Peyer's patch (tissue), 4 donors: ENCODE data around the gene FHIP2A. TPM values are rescaled to one million over a fixed set of nuclear protein-coding genes. Genes with fewer than 3 reads are reported as not detected.

ENCODE experiments used
- DNase-seq, 3 donors: peaks; one replicate each; pipeline ENCODE4 v3.0.0-alpha.2; 2017 to 2019
- H3K27ac ChIP-seq, 4 donors: fragments of 200-600 bp; sonication (generic); one replicate each; pipeline ENCODE4 v1.5.1; 2016 to 2019
- H3K27me3 ChIP-seq, 2 donors: fragments of 200-600 bp; sonication (generic); one replicate each; pipeline ENCODE4 v1.5.1; 2019
- H3K36me3 ChIP-seq, 3 donors: fragments of 200-600 bp; sonication (generic); one replicate each; pipeline ENCODE4 v1.5.1; 2016 to 2019
- H3K4me1 ChIP-seq, 4 donors: fragments of 200-600 bp; sonication (generic); one replicate each; pipeline ENCODE4 v1.5.1; 2016 to 2019
- H3K4me3 ChIP-seq, 4 donors: fragments of 200-600 bp; sonication (generic); 1 replicate in 3 of 4; 2 replicates in 1 of 4; pipeline ENCODE4 v1.5.1; 2016 to 2019; ENCODE audit warnings: mild to moderate bottlenecking in 1 of 4
- H3K9me3 ChIP-seq, 4 donors: fragments of 200-600 bp; sonication (generic); one replicate each; pipeline ENCODE4 v1.5.1; 2016 to 2019; ENCODE audit warnings: mild to moderate bottlenecking in 1 of 4
- POLR2A ChIP-seq, 2 donors: fragments of 450-650 bp; IDR thresholded peaks; one replicate each; pipeline ENCODE4 v1.5.1; 2017; ENCODE audit warnings: antibody characterized with exemption in 2 of 2, mild to moderate bottlenecking in 2 of 2, moderate library complexity in 2 of 2
- total RNA-seq, 4 donors: library from RNA; depleted of rRNA; stranded (reverse); fragments of >200 nt; gene quantifications; one replicate each; pipeline ENCODE4 v1.1.0, GENCODE V29; 2016
- TF ChIP-seq, protein P1 (sequence below), 6 experiments: fragments of 450-650 bp in 4 of 6; fragments of 200-600 bp in 2 of 6; sonication (generic) in 1 of 6; IDR thresholded peaks; one replicate each; pipeline ENCODE4 v1.5.1; 2017 to 2019; ENCODE audit warnings: antibody characterized with exemption in 6 of 6, mild to moderate bottlenecking in 3 of 6, moderate library complexity in 1 of 6

Gene FHIP2A
- total RNA-seq, 4 donors from 2014 or later: 21.9 to 30.2 (median 26.8) TPM

- no peaks in the 10 kb centered on the region for H3K9me3 ChIP-seq
- H3K27ac ChIP-seq: peak overlapping the region; percentile 91 to 99 (median 96)
- no peak for TF ChIP-seq POLR2A (IDR thresholded peaks at IDR 0.05)
- TF ChIP-seq, protein P1, sequence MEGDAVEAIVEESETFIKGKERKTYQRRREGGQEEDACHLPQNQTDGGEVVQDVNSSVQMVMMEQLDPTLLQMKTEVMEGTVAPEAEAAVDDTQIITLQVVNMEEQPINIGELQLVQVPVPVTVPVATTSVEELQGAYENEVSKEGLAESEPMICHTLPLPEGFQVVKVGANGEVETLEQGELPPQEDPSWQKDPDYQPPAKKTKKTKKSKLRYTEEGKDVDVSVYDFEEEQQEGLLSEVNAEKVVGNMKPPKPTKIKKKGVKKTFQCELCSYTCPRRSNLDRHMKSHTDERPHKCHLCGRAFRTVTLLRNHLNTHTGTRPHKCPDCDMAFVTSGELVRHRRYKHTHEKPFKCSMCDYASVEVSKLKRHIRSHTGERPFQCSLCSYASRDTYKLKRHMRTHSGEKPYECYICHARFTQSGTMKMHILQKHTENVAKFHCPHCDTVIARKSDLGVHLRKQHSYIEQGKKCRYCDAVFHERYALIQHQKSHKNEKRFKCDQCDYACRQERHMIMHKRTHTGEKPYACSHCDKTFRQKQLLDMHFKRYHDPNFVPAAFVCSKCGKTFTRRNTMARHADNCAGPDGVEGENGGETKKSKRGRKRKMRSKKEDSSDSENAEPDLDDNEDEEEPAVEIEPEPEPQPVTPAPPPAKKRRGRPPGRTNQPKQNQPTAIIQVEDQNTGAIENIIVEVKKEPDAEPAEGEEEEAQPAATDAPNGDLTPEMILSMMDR (IDR thresholded peaks at IDR 0.05): no peak
- H3K4me3 ChIP-seq: peak overlapping the region; percentile 87 to 99 (median 94)
- no peaks in the 10 kb centered on the region for H3K27me3 ChIP-seq
- DNase-seq: peak; percentile 19 to 66 (median 56)
- peaks cover 0 to 23% (median 3%) of the 10 kb centered on the region in 4 donors for H3K4me1 ChIP-seq
- H3K36me3 ChIP-seq: no peaks in the 10 kb centered on the region
Observed at GRCh38 chr10:114822444-114823076, 980 bp downstream of the FHIP2A start.

GRCh38 chr10:114823077-114823463, 1.5 kb downstream of the FHIP2A start:
- Histone ChIP-seq H3K27me3 (no peaks in the 10 kb centered on the region), H3K4me1 (peaks cover 0 to 23% (median 3%) of the 10 kb centered on the region in 4 donors), H3K27ac (peak overlapping the region; percentile 91 to 99 (median 96)), H3K9me3 (no peaks in the 10 kb centered on the region), H3K36me3 (no peaks in the 10 kb centered on the region), H3K4me3 (peak overlapping the region; percentile 87 to 99 (median 94))
- DNase-seq: no peak
- TF ChIP-seq POLR2A (IDR thresholded peaks at IDR 0.05): no peak

DNA sequence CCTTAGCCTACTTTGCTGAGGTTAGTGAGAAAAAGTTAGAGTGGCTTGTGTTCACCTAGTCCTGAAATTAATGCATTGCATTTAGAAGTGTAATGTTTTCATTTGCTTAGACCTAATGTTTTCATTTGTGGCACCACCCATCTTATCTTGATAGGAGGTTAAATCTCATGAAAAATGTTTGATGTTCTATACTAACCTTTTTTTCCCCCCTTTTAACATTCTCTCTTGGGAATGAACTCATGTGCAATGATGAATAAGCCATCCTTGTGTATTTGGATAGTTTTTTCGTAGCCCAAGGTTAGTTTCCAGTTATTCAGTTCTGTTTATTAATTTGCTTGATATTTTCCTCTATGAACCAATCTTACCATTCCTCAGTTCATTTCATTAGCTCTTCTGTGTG, 2.8 kb downstream of the FHIP2A start:
- Histone ChIP-seq H3K4me1 (peaks cover 0 to 23% (median 3%) of the 10 kb centered on the region in 4 donors), H3K4me3 (no peak overlapping the region), H3K27ac (no peak overlapping the region), H3K27me3 (no peaks in the 10 kb centered on the region), H3K36me3 (no peaks in the 10 kb centered on the region), H3K9me3 (no peaks in the 10 kb centered on the region)
- no peak for TF ChIP-seq POLR2A (IDR thresholded peaks at IDR 0.05)
- TF ChIP-seq, protein P1 (IDR thresholded peaks at IDR 0.05): no peak
- no peak for DNase-seq

GRCh38 chr10:114825513-114826253, 4.1 kb downstream of the FHIP2A start:
- TF ChIP-seq POLR2A (IDR thresholded peaks at IDR 0.05): no peak
- TF ChIP-seq, protein P1 (IDR thresholded peaks at IDR 0.05): no peak
- Histone ChIP-seq H3K27ac (peak overlapping the region in 1 of 4 donors; percentile 15), H3K36me3 (no peaks in the 10 kb centered on the region), H3K4me3 (no peak overlapping the region), H3K4me1 (peaks cover 0 to 28% (median 5%) of the 10 kb centered on the region in 4 donors), H3K9me3 (no peaks in the 10 kb centered on the region), H3K27me3 (no peaks in the 10 kb centered on the region)
- DNase-seq: no peak

- DNase-seq: no peak
- Histone ChIP-seq H3K4me1 (peaks cover 0 to 18% (median 2%) of the 10 kb centered on the region in 4 donors), H3K27ac (peak overlapping the region in 2 of 4 donors; percentile 14 to 44), H3K27me3 (no peaks in the 10 kb centered on the region), H3K4me3 (no peak overlapping the region), H3K9me3 (no peaks in the 10 kb centered on the region), H3K36me3 (peaks cover 0 to 17% (median 0%) of the 10 kb centered on the region in 3 donors)
- TF ChIP-seq POLR2A (IDR thresholded peaks at IDR 0.05): no peak
- TF ChIP-seq, protein P1 (IDR thresholded peaks at IDR 0.05): no peak
Observed at GRCh38 chr10:114829160-114829909, 7.8 kb downstream of the FHIP2A start.
